Bronchial epithelial cell (primary cell): ENCODE measurements around the gene ESRRA. TPM values are rescaled to one million over a fixed set of nuclear protein-coding genes. Genes with fewer than 3 reads are reported as not detected.
A peak's percentile ranks its signal among the peaks of the same experiment; 100 is the strongest.

ENCODE experiments used
- DNase-seq: peaks from one replicate; pipeline ENCODE4 v3.0.0-alpha.2; 2010; ENCODE audit warnings: low read depth
- FAIRE-seq: peaks from 2 replicates; lab custom pipeline; 2011; peaks lifted over from hg19 to GRCh38; lab: Jason Lieb, UNC
- H3K27me3 ChIP-seq: 2 replicates; pipeline ENCODE4 v1.5.1; 2011; ENCODE audit warnings: low read length; ENCODE audit not compliant: control insufficient read depth, insufficient read depth
- H3K36me3 ChIP-seq: 2 replicates; pipeline ENCODE4 v1.5.1; 2011; ENCODE audit warnings: low read length; ENCODE audit not compliant: control insufficient read depth, insufficient read depth
- H3K4me3 ChIP-seq: 2 replicates; pipeline ENCODE4 v1.5.1; 2011; ENCODE audit warnings: mild to moderate bottlenecking, low read depth, low read length, control low read depth
- total RNA-seq: library from RNA; depleted of rRNA; stranded (reverse); fragments of >200 nt; gene quantifications from 2 replicates; pipeline ENCODE4 v1.2.1, GENCODE V29; 2014
- TF ChIP-seq, protein P1 (sequence below): IDR thresholded peaks from 2 replicates; pipeline ENCODE4 v1.5.1; 2011; ENCODE audit warnings: mild to moderate bottlenecking, moderate library complexity, low read length, control low read depth, inconsistent platforms; ENCODE audit not compliant: insufficient read depth, severe bottlenecking

Gene ESRRA
- total RNA-seq, 1 donor from 2014 or later = 139 TPM

DNA sequence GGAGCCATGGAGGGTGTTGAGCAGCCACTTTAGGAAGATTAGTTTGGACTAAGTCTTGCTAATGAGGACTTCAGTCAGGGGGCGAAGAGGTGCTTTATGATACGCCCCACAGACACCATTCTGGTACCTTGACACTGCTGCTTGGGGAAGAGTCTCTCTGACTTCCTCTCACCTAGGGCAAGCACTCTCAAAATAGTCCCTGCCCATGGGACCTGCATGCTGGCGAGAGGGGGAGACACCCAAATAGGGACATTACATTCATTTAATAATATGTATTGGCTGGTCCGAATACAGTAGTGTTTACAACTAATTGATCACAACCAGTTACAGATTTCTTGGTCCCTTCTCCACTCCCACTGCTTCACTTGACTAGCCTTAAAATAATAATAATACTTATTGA, 9.6 kb upstream of the ESRRA start:
- H3K27me3 ChIP-seq = peaks cover 47% of the 10 kb centered on the region
- H3K36me3 ChIP-seq = no peaks in the 10 kb centered on the region
- TF ChIP-seq, protein P1, sequence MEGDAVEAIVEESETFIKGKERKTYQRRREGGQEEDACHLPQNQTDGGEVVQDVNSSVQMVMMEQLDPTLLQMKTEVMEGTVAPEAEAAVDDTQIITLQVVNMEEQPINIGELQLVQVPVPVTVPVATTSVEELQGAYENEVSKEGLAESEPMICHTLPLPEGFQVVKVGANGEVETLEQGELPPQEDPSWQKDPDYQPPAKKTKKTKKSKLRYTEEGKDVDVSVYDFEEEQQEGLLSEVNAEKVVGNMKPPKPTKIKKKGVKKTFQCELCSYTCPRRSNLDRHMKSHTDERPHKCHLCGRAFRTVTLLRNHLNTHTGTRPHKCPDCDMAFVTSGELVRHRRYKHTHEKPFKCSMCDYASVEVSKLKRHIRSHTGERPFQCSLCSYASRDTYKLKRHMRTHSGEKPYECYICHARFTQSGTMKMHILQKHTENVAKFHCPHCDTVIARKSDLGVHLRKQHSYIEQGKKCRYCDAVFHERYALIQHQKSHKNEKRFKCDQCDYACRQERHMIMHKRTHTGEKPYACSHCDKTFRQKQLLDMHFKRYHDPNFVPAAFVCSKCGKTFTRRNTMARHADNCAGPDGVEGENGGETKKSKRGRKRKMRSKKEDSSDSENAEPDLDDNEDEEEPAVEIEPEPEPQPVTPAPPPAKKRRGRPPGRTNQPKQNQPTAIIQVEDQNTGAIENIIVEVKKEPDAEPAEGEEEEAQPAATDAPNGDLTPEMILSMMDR = no peak
- no peak overlapping the region for H3K4me3 ChIP-seq
- DNase-seq (no peak), FAIRE-seq (no peak)

DNA sequence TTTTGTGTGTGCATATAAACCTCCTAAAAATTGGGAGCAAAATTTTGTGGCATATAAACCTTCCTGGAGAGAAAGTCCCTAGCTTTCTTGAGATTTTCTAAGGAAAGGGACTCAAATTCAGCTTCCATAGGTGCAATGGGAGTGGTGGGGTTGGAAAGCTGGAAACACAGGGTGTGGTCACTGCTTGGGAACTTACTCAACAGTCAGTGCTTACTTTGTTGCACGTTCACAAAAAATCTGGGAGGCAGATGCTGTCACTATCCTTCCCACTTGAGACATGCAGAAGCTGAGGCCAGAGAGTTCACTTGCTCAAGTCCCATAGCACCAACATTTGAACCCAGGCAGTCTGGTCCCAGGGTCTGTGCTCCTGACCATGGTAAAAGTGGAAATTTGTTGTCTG, 9.1 kb upstream of the ESRRA start:
- DNase-seq (no peak), FAIRE-seq (no peak)
- Histone ChIP-seq H3K27me3 (peaks cover 47% of the 10 kb centered on the region), H3K36me3 (no peaks in the 10 kb centered on the region), H3K4me3 (no peak overlapping the region)
- TF ChIP-seq, protein P1 = no peak

DNA sequence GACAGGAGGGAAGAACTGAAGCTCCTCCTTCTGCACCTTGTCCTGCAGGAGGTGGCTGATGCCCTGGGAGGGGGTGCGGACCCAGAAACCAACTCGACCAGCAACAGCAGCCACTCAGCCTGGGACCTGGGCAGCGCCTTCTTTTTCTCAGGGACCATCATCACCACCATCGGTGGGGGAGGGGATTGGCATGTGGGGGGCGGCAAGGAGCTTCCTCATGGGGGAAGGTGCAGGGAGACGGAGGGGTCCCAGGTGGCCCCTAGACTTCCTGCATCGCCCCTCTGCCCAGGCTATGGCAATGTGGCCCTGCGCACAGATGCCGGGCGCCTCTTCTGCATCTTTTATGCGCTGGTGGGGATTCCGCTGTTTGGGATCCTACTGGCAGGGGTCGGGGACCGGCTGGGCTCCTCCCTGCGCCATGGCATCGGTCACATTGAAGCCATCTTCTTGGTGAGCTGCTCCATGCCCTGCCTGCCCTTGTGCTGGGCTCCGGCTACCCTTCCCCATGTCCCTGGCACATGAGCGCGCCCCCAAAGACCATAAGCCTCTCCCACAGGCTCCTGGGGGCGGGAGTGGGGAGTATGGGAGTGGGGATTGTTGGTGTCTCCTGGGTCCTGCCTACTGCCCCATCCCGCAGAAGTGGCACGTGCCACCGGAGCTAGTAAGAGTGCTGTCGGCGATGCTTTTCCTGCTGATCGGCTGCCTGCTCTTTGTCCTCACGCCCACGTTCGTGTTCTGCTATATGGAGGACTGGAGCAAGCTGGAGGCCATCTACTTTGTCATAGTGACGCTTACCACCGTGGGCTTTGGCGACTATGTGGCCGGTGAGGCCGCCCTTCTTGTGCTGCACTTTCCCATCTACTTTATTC, 8.3 kb upstream of the ESRRA start:
- Histone ChIP-seq H3K36me3 (no peaks in the 10 kb centered on the region), H3K4me3 (no peak overlapping the region), H3K27me3 (peaks cover 47% of the 10 kb centered on the region)
- TF ChIP-seq, protein P1 = no peak
- FAIRE-seq (no peak), DNase-seq (no peak)

DNA sequence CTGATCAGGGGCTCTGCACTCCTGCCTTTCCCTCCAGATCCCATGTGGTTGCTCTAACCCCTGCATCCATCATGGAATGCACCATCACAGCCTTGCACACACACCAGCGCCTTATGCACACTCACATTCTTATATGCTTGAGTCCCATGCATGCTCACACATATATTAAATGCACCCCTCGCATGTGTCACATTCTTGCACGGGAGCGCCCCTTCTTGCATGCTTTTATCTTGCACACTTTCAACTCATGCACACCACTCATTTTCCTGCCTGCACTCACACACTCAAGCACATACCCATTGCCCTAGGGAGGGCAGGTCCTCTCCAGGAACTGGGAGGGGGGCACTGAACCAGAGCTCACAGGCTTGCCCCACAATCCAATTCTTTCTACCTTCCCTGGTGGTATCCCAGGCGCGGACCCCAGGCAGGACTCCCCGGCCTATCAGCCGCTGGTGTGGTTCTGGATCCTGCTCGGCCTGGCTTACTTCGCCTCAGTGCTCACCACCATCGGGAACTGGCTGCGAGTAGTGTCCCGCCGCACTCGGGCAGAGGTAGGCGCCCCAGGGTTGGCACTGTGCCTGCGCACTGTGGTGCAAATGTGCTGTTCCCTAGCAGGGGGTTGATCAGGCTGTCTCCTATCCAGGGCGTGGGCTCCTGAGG, 7.5 kb upstream of the ESRRA start:
- FAIRE-seq = no peak
- Histone ChIP-seq H3K36me3 (no peaks in the 10 kb centered on the region), H3K27me3 (peaks cover 39% of the 10 kb centered on the region), H3K4me3 (no peak overlapping the region)
- TF ChIP-seq, protein P1 = no peak
- DNase-seq = no peak

DNA sequence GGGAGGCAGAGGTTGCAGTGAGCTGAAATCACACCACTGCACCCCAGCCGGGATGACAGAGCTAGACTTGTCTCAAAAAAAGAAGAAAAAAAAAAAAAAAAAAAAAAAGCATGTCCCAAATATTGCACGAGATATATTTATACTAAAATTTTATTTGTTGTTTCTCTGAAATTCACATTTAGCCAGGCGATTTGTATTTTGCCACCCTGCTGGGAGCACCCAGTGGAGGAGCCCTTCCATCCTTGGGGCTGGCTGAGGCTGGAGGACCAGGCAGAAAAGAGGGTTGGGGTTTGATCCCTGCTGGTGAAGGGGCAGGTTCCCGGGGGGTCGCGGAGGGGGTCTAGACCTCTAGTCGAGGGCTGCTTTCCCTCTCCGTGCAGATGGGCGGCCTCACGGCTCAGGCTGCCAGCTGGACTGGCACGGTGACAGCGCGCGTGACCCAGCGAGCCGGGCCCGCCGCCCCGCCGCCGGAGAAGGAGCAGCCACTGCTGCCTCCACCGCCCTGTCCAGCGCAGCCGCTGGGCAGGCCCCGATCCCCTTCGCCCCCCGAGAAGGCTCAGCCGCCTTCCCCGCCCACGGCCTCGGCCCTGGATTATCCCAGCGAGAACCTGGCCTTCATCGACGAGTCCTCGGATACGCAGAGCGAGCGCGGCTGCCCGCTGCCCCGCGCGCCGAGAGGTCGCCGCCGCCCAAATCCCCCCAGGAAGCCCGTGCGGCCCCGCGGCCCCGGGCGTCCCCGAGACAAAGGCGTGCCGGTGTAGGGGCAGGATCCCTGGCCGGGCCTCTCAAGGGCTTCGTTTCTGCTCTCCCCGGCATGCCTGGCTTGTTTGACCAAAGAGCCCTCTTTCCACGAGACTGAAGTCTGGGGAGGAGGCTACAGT, 6.1 kb upstream of the ESRRA start:
- no peaks in the 10 kb centered on the region for H3K36me3 ChIP-seq
- FAIRE-seq = no peak
- DNase-seq = no peak
- peak overlapping the region; percentile 13 for H3K4me3 ChIP-seq
- peaks cover 34% of the 10 kb centered on the region for H3K27me3 ChIP-seq
- TF ChIP-seq, protein P1 = no peak
